Measurements from ENCODE around the gene PRPF40A. TPM values are rescaled to one million over a fixed set of nuclear protein-coding genes. Genes with fewer than 3 reads are reported as not detected.
A peak's percentile ranks its signal among the peaks of the same experiment; 100 is the strongest.

Gene PRPF40A
- total and polyA plus RNA-seq, 2 of the 13 experiments (the other 11 are each of a cell fraction or from before 2014, with no cell fraction given), result 146 to 207 TPM

DNA sequence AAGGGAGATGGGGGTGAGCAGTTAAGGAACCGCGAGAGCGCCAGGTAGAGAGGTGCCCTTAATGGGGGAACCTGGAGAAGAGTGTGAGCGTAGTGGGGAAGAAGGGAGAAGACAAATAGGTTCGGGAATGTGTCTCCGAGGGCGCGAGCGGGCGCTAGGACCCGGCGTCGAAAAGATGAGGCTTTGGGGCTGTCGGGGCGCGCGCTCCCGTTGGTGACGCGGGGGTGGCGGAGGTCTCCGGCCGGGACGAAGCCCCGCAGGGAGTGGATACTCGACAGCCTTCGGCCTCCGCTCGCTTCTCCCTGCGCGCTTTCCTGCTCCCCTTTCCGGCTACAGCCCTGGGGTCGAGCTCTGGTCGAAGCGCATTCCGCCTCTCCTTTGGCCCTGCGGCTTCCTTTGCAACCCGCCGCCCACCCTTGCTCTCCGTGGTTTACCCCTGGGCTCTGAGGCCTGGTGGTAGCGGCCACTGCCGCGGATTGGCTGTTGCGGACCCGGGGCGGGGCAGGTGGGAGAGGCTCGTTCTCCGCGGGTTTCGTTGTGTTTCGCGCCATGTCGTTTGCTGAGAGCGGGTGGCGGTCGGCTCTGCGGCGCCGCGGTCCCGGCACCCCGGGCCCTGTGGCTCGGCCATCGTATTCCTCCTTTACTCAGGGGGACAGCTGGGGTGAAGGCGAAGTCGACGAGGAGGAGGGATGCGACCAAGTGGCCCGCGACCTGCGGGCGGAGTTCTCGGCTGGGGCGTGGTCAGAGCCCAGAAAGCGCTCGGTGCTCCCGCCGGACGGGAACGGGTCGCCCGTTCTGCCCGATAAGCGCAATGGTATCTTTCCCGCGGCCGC is 1.0 kb upstream of the PRPF40A start, which contains the start of gene ARL6IP6 (continued):
- TF ChIP-seq ZFP41 (CRISPR knock-in tag; IDR thresholded peaks at IDR 0.05; ENCODE audit: borderline replicate concordance), result peak; percentile 91; the same call in 1 of the 2 replicates
- TF ChIP-seq ZNF619 (CRISPR knock-in tag; IDR thresholded peaks at IDR 0.05), result peak; percentile 11; the same call in 1 of the 2 replicates
- peak; percentile 62; the same call in 1 of the 2 replicates for TF ChIP-seq NR0B2 (CRISPR knock-in tag; IDR thresholded peaks at IDR 0.05)
- TF ChIP-seq TCF7L2 (IDR thresholded peaks at IDR 0.05; ENCODE audit: low read depth, low read length), result no peak
- peak; percentile 95 for TF ChIP-seq TFDP2 (CRISPR knock-in tag; IDR thresholded peaks at IDR 0.05)
- TF ChIP-seq ZSCAN12 (CRISPR knock-in tag; IDR thresholded peaks at IDR 0.05), result peak; percentile 66; the same call in 1 of the 2 replicates
- peak; percentile 70; the same call in 1 of the 2 replicates for TF ChIP-seq THAP11 (CRISPR knock-in tag; IDR thresholded peaks at IDR 0.05)
- TF ChIP-seq ZNF296 (CRISPR knock-in tag; conservative IDR thresholded peaks at IDR 0.05), result no peak
- peak; percentile 82 for TF ChIP-seq AGO1 (IDR thresholded peaks at IDR 0.05; ENCODE audit: low read depth, low read length, poor library complexity, severe bottlenecking)
- no peak for TF ChIP-seq ZNF12 (CRISPR knock-in tag; IDR thresholded peaks at IDR 0.05)
- TF ChIP-seq DMAP1 (CRISPR knock-in tag; IDR thresholded peaks at IDR 0.05), result peak; percentile 90
- no peak for TF ChIP-seq CEBPG (CRISPR knock-in tag; IDR thresholded peaks at IDR 0.05)
- TF ChIP-seq POGZ (CRISPR knock-in tag; IDR thresholded peaks at IDR 0.05), result peak; percentile 93
- peak; percentile 98 for TF ChIP-seq ZNF263 (CRISPR knock-in tag; IDR thresholded peaks at IDR 0.05)
- no peak for TF ChIP-seq GRHL1 (CRISPR knock-in tag; conservative IDR thresholded peaks at IDR 0.05)
- peak; percentile 96 for TF ChIP-seq U2AF1 (optimal IDR thresholded peaks at IDR 0.05; ENCODE audit: low read depth, low read length)
- peak; percentile 93 for TF ChIP-seq KDM2A (CRISPR knock-in tag; IDR thresholded peaks at IDR 0.05; ENCODE audit: borderline replicate concordance, low read depth)
- TF ChIP-seq, protein P1, sequence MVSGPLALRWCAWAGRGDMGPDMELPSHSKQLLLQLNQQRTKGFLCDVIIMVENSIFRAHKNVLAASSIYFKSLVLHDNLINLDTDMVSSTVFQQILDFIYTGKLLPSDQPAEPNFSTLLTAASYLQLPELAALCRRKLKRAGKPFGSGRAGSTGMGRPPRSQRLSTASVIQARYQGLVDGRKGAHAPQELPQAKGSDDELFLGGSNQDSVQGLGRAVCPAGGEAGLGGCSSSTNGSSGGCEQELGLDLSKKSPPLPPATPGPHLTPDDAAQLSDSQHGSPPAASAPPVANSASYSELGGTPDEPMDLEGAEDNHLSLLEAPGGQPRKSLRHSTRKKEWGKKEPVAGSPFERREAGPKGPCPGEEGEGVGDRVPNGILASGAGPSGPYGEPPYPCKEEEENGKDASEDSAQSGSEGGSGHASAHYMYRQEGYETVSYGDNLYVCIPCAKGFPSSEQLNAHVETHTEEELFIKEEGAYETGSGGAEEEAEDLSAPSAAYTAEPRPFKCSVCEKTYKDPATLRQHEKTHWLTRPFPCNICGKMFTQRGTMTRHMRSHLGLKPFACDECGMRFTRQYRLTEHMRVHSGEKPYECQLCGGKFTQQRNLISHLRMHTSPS (CRISPR knock-in tag; IDR thresholded peaks at IDR 0.05; ENCODE audit: low read depth), result peak; percentile 41; the same call in 1 of the 2 replicates
- peak; percentile 93 for TF ChIP-seq FOXC1 (CRISPR knock-in tag; IDR thresholded peaks at IDR 0.05; ENCODE audit: borderline replicate concordance)
- TF ChIP-seq, protein P2, sequence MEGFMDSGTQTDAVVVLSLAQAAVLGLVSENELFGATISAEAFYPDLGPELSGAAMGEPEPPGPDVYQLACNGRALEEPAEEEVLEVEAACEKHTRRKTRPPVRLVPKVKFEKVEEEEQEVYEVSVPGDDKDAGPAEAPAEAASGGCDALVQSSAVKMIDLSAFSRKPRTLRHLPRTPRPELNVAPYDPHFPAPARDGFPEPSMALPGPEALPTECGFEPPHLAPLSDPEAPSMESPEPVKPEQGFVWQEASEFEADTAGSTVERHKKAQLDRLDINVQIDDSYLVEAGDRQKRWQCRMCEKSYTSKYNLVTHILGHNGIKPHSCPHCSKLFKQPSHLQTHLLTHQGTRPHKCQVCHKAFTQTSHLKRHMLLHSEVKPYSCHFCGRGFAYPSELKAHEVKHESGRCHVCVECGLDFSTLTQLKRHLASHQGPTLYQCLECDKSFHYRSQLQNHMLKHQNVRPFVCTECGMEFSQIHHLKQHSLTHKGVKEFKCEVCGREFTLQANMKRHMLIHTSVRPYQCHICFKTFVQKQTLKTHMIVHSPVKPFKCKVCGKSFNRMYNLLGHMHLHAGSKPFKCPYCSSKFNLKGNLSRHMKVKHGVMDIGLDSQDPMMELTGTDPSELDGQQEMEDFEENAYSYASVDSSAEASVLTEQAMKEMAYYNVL (CRISPR knock-in tag; IDR thresholded peaks at IDR 0.05; ENCODE audit: borderline replicate concordance), result peak; percentile 90

Measured in HepG2 (cell line).